ENCODE data around the gene ASIC2. TPM values are rescaled to one million over a fixed set of nuclear protein-coding genes. Genes with fewer than 3 reads are reported as not detected.

The ASIC2 gene
- total and polyA plus RNA-seq, 9 of the 15 experiments (the other 6 are each of a cell fraction or from before 2014, with no cell fraction given), result not detected

GRCh38 chr17:33085256-33085655 lies 207.8 kb downstream of the ASIC2 start:
- H3K9me3 ChIP-seq (replicated peaks; ENCODE audit: control insufficient read depth, insufficient read depth, low read depth, low read length), result no peaks in the 10 kb centered on the region
- no peak for TF ChIP-seq NR4A1 (CRISPR knock-in tag; IDR thresholded peaks at IDR 0.05)
- no peak for TF ChIP-seq NR4A1 (tag; IDR thresholded peaks at IDR 0.05)
- no peak for TF ChIP-seq ETS1 (conservative IDR thresholded peaks at IDR 0.05; ENCODE audit: control insufficient read depth, low read depth, low read length)
- no peak for TF ChIP-seq PCBP2 (IDR thresholded peaks at IDR 0.05; ENCODE audit: low read depth, low read length, poor library complexity, severe bottlenecking)
- no peak for TF ChIP-seq CHD4 (IDR thresholded peaks at IDR 0.05; ENCODE audit: insufficient read depth, insufficient replicate concordance, low read depth, low read length, poor library complexity, severe bottlenecking)
- no peak for TF ChIP-seq XRCC5 (IDR thresholded peaks at IDR 0.05; ENCODE audit: low read depth, low read length)
- no peak for TF ChIP-seq ZNF655 (CRISPR knock-in tag; IDR thresholded peaks at IDR 0.05)
- no peak for TF ChIP-seq POLR2AphosphoS2 (IDR thresholded peaks at IDR 0.05; ENCODE audit: low read length)
- no peak for TF ChIP-seq RBM34 (IDR thresholded peaks at IDR 0.05; ENCODE audit: borderline replicate concordance, insufficient read depth, low read length)
- TF ChIP-seq ETS2 (tag; IDR thresholded peaks at IDR 0.05; ENCODE audit: borderline replicate concordance, poor library complexity, severe bottlenecking), result no peak
- TF ChIP-seq RFX1 (IDR thresholded peaks at IDR 0.05), result no peak
- no peak for TF ChIP-seq ETV5 (CRISPR knock-in tag; IDR thresholded peaks at IDR 0.05; ENCODE audit: low read depth)
- no peak for TF ChIP-seq ZNF57 (CRISPR knock-in tag; IDR thresholded peaks at IDR 0.05)
- no peak for TF ChIP-seq ZNF444 (CRISPR knock-in tag; IDR thresholded peaks at IDR 0.05)
- BruUV-seq (replicated peaks), result no TSS peak
- H3K36me3 ChIP-seq (ENCODE audit: control insufficient read depth, insufficient read depth, low read length), result no peaks in the 10 kb centered on the region
- H3K4me1 ChIP-seq (replicated peaks in 1 of 2; ENCODE audit: control insufficient read depth in 2 of 2, insufficient read depth in 2 of 2, low read length in 2 of 2), result no peaks in the 10 kb centered on the region
- no peaks in the 10 kb centered on the region for H3K9me1 ChIP-seq (ENCODE audit: control insufficient read depth, insufficient read depth, low read length)
- no peak overlapping the region for H2AFZ ChIP-seq (ENCODE audit: low read depth, low read length)
- no peaks in the 10 kb centered on the region; a peak in 1 of 5 replicates for H3K27me3 ChIP-seq (ENCODE audit: control insufficient read depth in 2 of 2, insufficient read depth in 2 of 2, low read length in 2 of 2)
- in situ Hi-C loops (cut with MboI) (no loop called here), intact Hi-C loops (cut with micrococcal nuclease) (no loop called here)
- ATAC-seq (no peak), FAIRE-seq (peak; percentile 40), DNase-seq (ENCODE audit: extremely low read depth in 1 of 4, low spot score in 3 of 4) (no peak)
- 0% methylated on average over 3 of the region's 3 CpGs for WGBS (ENCODE audit: insufficient coverage, low coverage, missing lambda C conversion rate)
- ChIA-PET POLR2A (interaction anchor here (1.4 kb wide), 1 partner anchor 13 kb away, joined by 3 read pairs; no protein-coding TSS in a partner anchor), CTCF (ENCODE audit: low intra/inter-chr PET ratio) (no interaction called here)
- no peak overlapping the region for H3K27ac ChIP-seq (ENCODE audit: extremely low read depth, low read depth, low read length)
- no peaks in the 10 kb centered on the region; the same call in 1 of the 2 replicates for H4K20me1 ChIP-seq (replicated peaks; ENCODE audit: control insufficient read depth, insufficient read depth, low read length)
- no peak overlapping the region for H3K9ac ChIP-seq (ENCODE audit: insufficient read depth in 1 of 2, low read depth in 2 of 2, low read length in 2 of 2)
- H3K79me2 ChIP-seq (ENCODE audit: control insufficient read depth, insufficient read depth, low read length), result no peaks in the 10 kb centered on the region
- no peak overlapping the region for H3K4me3 ChIP-seq
- H3K4me2 ChIP-seq (ENCODE audit: insufficient read depth, low read length), result no peak overlapping the region
